Stimulated activated memory B cell treated with anti-CD40 and anti-IgM and Interleukin-4, amounts not matched to agents 10 μg/mL and 1 μg/mL and 100 μg/mL, for 72 hours (primary cell): Measurements from ENCODE around the gene SCUBE2.
A peak's percentile ranks its signal among the peaks of the same experiment; 100 is the strongest.

Experiments used
- ATAC-seq: fragments of 150-1000 bp; cut with Tn5 transposase; 2 replicates; pipeline ENCODE4 v1.10.0; 2021
- H3K27ac Mint-ChIP-seq: one replicate; pipeline ENCODE4 v1.8.0; 2022; ENCODE audit warnings: mild to moderate bottlenecking, mixed read lengths
- H3K27me3 Mint-ChIP-seq: one replicate; pipeline ENCODE4 v1.8.0; 2022; ENCODE audit warnings: mixed read lengths
- H3K36me3 Mint-ChIP-seq: one replicate; pipeline ENCODE4 v1.8.0; 2022; ENCODE audit warnings: mixed read lengths
- H3K4me1 Mint-ChIP-seq: one replicate; pipeline ENCODE4 v1.8.0; 2022; ENCODE audit warnings: mixed read lengths
- H3K4me3 Mint-ChIP-seq: one replicate; pipeline ENCODE4 v1.8.0; 2022; ENCODE audit warnings: mild to moderate bottlenecking, moderate library complexity, mixed read lengths
- H3K9me3 Mint-ChIP-seq: one replicate; pipeline ENCODE4 v1.8.0; 2022; ENCODE audit warnings: mixed read lengths

Gene SCUBE2

GRCh38 chr11:9046481-9046880 is 44.9 kb downstream of the SCUBE2 start:
- no peak overlapping the region for H3K27ac Mint-ChIP-seq
- no peaks in the 10 kb centered on the region for H3K4me1 Mint-ChIP-seq
- H3K27me3 Mint-ChIP-seq: no peaks in the 10 kb centered on the region
- no peak for ATAC-seq
- no peak overlapping the region for H3K4me3 Mint-ChIP-seq
- H3K9me3 Mint-ChIP-seq: no peaks in the 10 kb centered on the region
- no peaks in the 10 kb centered on the region for H3K36me3 Mint-ChIP-seq

DNA sequence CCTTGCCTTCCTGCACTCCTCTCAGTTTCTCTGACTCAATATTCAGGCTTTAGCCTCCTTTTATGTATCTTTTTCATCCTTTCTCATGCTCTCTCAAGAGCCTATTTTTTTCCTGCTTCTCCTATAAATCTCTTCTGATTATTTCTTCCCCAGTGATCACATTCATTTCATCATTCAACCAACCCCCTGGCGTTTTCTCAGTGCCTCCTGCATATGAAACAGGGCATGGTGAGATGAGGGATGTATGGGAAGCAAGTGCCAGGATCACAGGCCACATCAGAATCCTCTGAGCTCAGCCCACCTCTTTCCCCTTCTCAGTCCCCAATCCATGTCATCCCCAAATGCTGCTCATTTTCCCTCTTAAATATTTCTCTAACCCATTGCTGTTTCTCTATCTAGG is 48.9 kb downstream of the SCUBE2 start:
- no peak for ATAC-seq
- H3K4me1 Mint-ChIP-seq: peaks cover 7% of the 10 kb centered on the region
- no peak overlapping the region for H3K4me3 Mint-ChIP-seq
- no peak overlapping the region for H3K27ac Mint-ChIP-seq
- no peaks in the 10 kb centered on the region for H3K36me3 Mint-ChIP-seq
- H3K9me3 Mint-ChIP-seq: no peaks in the 10 kb centered on the region
- H3K27me3 Mint-ChIP-seq: no peaks in the 10 kb centered on the region

GRCh38 chr11:9041747-9042146 is 49.7 kb downstream of the SCUBE2 start:
- H3K36me3 Mint-ChIP-seq: no peaks in the 10 kb centered on the region
- H3K9me3 Mint-ChIP-seq: no peaks in the 10 kb centered on the region
- peaks cover 7% of the 10 kb centered on the region for H3K4me1 Mint-ChIP-seq
- H3K4me3 Mint-ChIP-seq: no peak overlapping the region
- H3K27me3 Mint-ChIP-seq: no peaks in the 10 kb centered on the region
- ATAC-seq: no peak
- no peak overlapping the region for H3K27ac Mint-ChIP-seq

DNA sequence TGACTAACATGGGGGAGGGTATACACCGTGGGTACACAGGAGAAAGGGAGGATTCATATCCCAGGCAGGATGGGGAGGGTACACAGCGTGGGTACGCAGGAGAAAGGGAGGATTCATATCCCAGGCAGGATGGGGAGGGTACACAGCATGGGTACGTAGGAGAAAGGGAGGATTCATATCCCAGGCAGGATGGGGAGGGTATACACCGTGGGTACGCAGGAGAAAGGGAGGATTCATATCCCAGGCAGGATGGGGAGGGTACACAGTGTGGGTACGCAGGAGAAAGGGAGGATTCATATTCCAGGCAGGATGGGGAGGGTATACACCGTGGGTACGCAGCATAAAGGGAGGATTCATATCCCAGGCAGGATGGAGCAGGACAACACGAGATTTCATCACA is 51.0 kb downstream of the SCUBE2 start:
- Mint-ChIP-seq H3K4me1 (peaks cover 7% of the 10 kb centered on the region), H3K27ac (no peak overlapping the region), H3K36me3 (no peaks in the 10 kb centered on the region), H3K4me3 (no peak overlapping the region), H3K27me3 (no peaks in the 10 kb centered on the region), H3K9me3 (no peaks in the 10 kb centered on the region)
- ATAC-seq: no peak

- no peak overlapping the region for H3K27ac Mint-ChIP-seq
- H3K9me3 Mint-ChIP-seq: no peaks in the 10 kb centered on the region
- H3K36me3 Mint-ChIP-seq: no peaks in the 10 kb centered on the region
- no peaks in the 10 kb centered on the region for H3K27me3 Mint-ChIP-seq
- no peak overlapping the region for H3K4me3 Mint-ChIP-seq
- peaks cover 7% of the 10 kb centered on the region for H3K4me1 Mint-ChIP-seq
- no peak for ATAC-seq
Observed at GRCh38 chr11:9039863-9040262, 51.5 kb downstream of the SCUBE2 start.

DNA sequence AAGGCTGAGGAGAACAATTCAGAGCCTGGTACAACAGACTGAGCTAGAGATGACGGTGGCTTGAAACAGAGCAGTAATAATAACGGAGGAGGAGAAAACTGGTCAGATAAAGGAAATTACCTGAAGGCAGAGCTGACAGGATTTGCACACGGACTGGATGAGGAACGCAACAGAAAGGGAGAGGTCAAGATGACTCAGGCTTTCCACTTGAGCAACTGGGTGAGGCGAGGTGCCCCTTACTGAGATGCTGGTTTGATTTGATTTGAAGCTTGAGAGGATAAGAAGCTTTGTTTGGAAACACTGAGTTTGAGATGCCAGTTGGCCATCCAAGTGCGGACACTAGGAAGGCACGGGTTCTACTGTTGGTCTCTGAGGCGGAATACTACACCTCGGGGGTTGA is 52.2 kb downstream of the SCUBE2 start:
- ATAC-seq: peak; percentile 50

DNA sequence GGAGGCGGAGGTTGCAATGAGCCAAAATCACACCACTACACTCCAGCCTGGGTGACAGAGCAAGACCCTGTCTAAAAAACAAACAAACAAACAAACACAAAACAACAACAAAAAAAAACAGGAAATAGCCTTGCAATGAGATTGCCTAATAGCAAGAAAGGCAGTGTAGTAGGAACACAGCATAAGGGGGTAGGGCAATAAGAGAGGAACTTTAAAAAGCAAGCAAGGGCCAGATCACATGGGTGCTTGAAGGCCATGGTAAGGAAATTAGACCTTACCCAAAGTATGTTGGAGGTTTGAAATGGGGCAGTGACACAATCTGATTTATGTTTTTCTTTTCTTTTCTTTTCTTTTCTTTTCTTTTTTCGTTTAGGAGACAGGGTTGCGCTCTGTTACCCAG is 52.9 kb downstream of the SCUBE2 start:
- no peak overlapping the region for H3K27ac Mint-ChIP-seq
- no peaks in the 10 kb centered on the region for H3K36me3 Mint-ChIP-seq
- no peak overlapping the region for H3K4me3 Mint-ChIP-seq
- ATAC-seq: no peak
- no peaks in the 10 kb centered on the region for H3K27me3 Mint-ChIP-seq
- H3K4me1 Mint-ChIP-seq: peaks cover 7% of the 10 kb centered on the region
- no peaks in the 10 kb centered on the region for H3K9me3 Mint-ChIP-seq

More for the DNA sequence above, 52.2 kb downstream of the SCUBE2 start:
- H3K36me3 Mint-ChIP-seq: no peaks in the 10 kb centered on the region
- no peaks in the 10 kb centered on the region for H3K9me3 Mint-ChIP-seq
- peaks cover 7% of the 10 kb centered on the region for H3K4me1 Mint-ChIP-seq
- no peaks in the 10 kb centered on the region for H3K27me3 Mint-ChIP-seq
- H3K27ac Mint-ChIP-seq: no peak overlapping the region
- no peak overlapping the region for H3K4me3 Mint-ChIP-seq

DNA sequence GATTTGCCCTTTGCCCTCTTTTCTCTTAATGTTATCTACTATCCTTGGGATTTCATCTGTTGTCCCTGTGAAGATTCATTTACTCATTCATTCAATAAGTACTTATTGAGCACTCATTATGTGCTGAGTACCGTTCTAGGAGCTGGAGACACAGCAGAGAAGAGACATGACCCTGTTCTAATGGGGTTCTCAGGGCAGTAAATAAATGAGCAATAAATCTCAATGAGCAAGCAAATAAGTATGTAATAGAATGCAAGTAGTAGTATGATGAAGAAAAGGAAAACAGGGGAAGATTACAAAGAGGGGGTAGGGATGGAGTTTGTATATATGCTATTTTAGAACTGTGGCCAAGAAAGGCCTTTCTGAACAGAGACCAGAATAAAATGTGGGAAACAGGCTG is 53.4 kb downstream of the SCUBE2 start:
- no peak overlapping the region for H3K4me3 Mint-ChIP-seq
- H3K27ac Mint-ChIP-seq: no peak overlapping the region
- no peaks in the 10 kb centered on the region for H3K36me3 Mint-ChIP-seq
- H3K9me3 Mint-ChIP-seq: no peaks in the 10 kb centered on the region
- H3K27me3 Mint-ChIP-seq: no peaks in the 10 kb centered on the region
- no peak for ATAC-seq
- H3K4me1 Mint-ChIP-seq: peaks cover 7% of the 10 kb centered on the region

DNA sequence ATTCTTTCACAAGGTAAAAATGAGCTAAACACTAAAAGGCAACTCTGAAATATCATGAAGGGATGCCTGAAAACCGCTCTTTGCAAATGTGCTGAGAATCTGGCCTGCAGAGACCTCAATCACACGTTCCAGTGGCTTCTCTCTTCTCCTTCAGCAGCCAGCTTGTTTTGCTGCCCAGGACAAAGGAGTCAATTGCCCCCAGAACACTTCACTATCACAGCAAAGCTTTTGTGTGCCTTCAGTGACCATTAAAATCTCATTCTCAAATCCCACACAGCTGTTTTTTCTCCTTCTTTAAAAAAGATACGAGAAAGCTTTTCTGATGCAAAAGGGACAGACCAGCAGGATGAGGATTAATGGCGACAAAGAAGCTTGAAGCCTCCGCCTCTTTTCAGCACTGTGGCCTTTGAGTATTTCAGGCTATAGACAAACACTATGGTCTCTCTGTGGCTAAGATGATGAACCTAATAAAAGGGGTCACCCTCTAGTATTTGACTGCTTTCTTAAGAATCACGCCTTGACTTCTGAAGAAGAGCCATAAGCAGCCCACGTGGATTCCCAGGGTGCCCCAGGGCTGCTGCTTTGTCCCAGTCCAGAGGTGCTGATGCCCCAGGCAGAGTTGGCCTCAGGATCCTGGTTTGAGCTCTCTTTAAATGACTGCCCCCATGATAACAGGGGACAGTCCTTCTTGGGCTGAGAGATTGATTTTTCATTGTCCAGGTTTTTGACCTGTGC is 54.2 kb downstream of the SCUBE2 start:
- Mint-ChIP-seq H3K4me3 (no peak overlapping the region), H3K9me3 (no peaks in the 10 kb centered on the region), H3K27ac (no peak overlapping the region), H3K4me1 (peaks cover 7% of the 10 kb centered on the region), H3K36me3 (no peaks in the 10 kb centered on the region), H3K27me3 (no peaks in the 10 kb centered on the region)
- no peak for ATAC-seq

- no peaks in the 10 kb centered on the region for H3K9me3 Mint-ChIP-seq
- no peaks in the 10 kb centered on the region for H3K36me3 Mint-ChIP-seq
- no peaks in the 10 kb centered on the region for H3K4me1 Mint-ChIP-seq
- H3K27me3 Mint-ChIP-seq: peaks cover 10% of the 10 kb centered on the region
- no peak overlapping the region for H3K4me3 Mint-ChIP-seq
- H3K27ac Mint-ChIP-seq: no peak overlapping the region
- no peak for ATAC-seq
Observed at GRCh38 chr11:9030601-9031000, 60.8 kb downstream of the SCUBE2 start.

DNA sequence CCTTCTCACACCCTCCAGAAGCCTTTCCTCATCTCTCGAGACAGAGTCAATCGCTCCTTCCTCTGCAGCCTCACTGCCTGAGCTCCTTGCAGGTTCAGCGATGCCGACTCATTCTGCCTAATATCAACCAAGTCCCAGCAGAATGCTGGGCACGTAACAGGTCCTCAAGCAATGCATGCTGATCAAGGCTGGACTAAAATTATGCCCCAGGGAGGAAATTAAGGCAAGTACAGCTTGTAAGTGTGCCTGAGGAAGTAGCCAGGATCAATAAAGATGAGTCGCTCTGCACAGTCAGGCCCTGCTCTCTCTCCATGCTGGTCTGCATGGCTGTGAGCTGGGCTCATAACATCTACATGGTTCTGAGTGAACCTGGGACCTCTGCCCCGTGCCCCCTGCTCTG is 62.0 kb downstream of the SCUBE2 start:
- H3K9me3 Mint-ChIP-seq: no peaks in the 10 kb centered on the region
- no peaks in the 10 kb centered on the region for H3K36me3 Mint-ChIP-seq
- peaks cover 10% of the 10 kb centered on the region for H3K27me3 Mint-ChIP-seq
- H3K4me3 Mint-ChIP-seq: no peak overlapping the region
- ATAC-seq: no peak
- no peak overlapping the region for H3K27ac Mint-ChIP-seq
- no peaks in the 10 kb centered on the region for H3K4me1 Mint-ChIP-seq

DNA sequence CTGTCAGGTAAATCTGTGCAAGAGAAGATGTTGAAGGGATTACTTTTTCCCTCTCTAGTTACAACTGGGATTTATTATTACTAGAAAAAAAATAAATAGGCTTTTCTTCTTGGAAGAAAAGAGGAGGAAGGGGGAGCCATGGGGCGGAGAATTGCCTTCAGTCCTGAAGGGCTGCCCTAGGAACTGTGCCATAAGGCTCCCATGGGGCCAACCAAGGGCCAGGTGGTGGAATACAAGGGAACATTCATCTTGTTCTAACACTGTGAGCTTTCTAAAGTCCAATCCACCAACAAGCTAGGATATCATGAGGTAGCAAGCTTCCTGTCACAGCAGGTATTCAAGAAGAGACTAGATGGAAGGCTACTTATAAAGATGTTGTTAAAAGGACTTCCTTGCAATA is 62.8 kb downstream of the SCUBE2 start:
- Mint-ChIP-seq H3K36me3 (no peaks in the 10 kb centered on the region), H3K27me3 (peaks cover 10% of the 10 kb centered on the region), H3K4me3 (no peak overlapping the region), H3K9me3 (no peaks in the 10 kb centered on the region), H3K4me1 (no peaks in the 10 kb centered on the region), H3K27ac (no peak overlapping the region)
- no peak for ATAC-seq

GRCh38 chr11:9025101-9025850 is 66.1 kb downstream of the SCUBE2 start:
- Mint-ChIP-seq H3K4me3 (no peak overlapping the region), H3K4me1 (no peaks in the 10 kb centered on the region), H3K36me3 (no peaks in the 10 kb centered on the region), H3K9me3 (no peaks in the 10 kb centered on the region), H3K27ac (no peak overlapping the region), H3K27me3 (peaks cover 25% of the 10 kb centered on the region)
- no peak for ATAC-seq

- no peaks in the 10 kb centered on the region for H3K4me1 Mint-ChIP-seq
- peaks cover 15% of the 10 kb centered on the region for H3K27me3 Mint-ChIP-seq
- H3K27ac Mint-ChIP-seq: no peak overlapping the region
- ATAC-seq: no peak
- no peaks in the 10 kb centered on the region for H3K9me3 Mint-ChIP-seq
- H3K36me3 Mint-ChIP-seq: no peaks in the 10 kb centered on the region
- H3K4me3 Mint-ChIP-seq: no peak overlapping the region
Observed at GRCh38 chr11:9022961-9023680, 68.3 kb downstream of the SCUBE2 start.

- H3K9me3 Mint-ChIP-seq: no peaks in the 10 kb centered on the region
- ATAC-seq: no peak
- no peaks in the 10 kb centered on the region for H3K36me3 Mint-ChIP-seq
- no peak overlapping the region for H3K27ac Mint-ChIP-seq
- no peaks in the 10 kb centered on the region for H3K4me1 Mint-ChIP-seq
- H3K4me3 Mint-ChIP-seq: no peak overlapping the region
- H3K27me3 Mint-ChIP-seq: peaks cover 15% of the 10 kb centered on the region
Observed at GRCh38 chr11:9020916-9021315, 70.5 kb downstream of the SCUBE2 start.

DNA sequence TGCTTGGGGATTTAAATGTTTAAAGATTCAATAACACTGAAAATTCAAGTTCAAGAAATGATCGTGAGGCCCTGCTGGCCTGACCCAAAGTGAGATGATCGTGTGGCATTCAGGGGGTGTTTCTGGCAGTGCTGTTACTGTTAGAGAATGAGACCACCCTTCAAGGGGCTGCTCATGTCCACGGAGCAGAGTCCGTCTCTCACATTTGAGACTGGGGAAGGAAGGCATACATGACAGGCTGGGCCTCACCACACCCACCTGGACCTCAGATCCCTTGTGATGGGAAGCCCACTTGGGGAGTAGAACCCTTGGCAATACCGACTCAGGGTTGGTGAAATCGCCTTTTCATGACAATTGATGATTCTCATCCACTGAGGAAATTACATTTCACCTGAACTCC is 71.5 kb downstream of the SCUBE2 start:
- no peak overlapping the region for H3K4me3 Mint-ChIP-seq
- no peaks in the 10 kb centered on the region for H3K36me3 Mint-ChIP-seq
- H3K27me3 Mint-ChIP-seq: peaks cover 15% of the 10 kb centered on the region
- no peaks in the 10 kb centered on the region for H3K4me1 Mint-ChIP-seq
- no peaks in the 10 kb centered on the region for H3K9me3 Mint-ChIP-seq
- H3K27ac Mint-ChIP-seq: no peak overlapping the region
- no peak for ATAC-seq
